NCI-H526 (cell line): ENCODE data around the gene NIPAL3.
A peak's percentile ranks its signal among the peaks of the same experiment; 100 is the strongest.
"Not testable (repeated sequence)": the region's sequence is repeated elsewhere in the genome, so short reads cannot be mapped to it uniquely, and the experiment has no call there.

ENCODE experiments used
- DNase-seq, 2 experiments: peaks; one replicate each; lab custom pipeline; 2025; lab: John Stamatoyannopoulos, UW

The NIPAL3 gene

DNA sequence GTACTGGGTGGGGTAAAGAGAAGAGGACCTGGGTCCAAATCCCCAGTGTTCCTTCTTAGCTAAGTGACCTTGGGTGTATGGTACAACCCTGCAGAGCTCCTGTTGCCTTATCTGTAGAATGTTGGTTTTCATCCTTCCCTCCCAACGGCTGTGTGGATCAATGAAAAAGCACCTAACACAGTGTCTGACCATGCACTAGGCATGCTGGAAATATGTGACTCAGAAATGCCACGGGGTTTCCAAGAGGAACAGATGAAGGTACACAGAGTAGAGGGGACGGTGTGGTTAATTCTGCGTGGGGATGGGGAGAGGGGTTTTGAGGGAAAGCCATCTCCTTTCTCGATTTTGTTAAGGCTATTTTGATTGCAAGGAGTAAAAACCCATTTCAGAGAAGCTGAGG is 8.6 kb downstream of the NIPAL3 start:
- no peak for DNase-seq

DNA sequence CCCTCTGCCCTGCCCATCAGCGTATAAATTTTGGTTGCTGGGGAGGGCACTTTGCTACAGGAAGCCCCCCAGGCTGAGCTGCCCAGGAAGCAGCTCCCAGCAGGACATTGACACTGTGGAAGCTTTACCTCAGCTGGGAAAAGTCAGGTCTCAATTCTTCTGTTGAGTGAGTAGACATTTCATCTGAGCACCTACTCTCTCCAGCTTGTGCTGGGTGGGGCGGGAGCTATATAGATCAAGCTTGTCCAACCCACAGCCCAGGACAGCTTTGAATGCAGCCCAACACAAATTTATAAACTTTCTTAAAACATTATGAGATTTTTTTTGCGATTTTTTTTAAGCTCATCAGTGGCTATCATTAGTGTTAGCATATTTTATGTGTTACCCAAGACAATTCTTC is 9.4 kb downstream of the NIPAL3 start:
- DNase-seq = no peak

DNA sequence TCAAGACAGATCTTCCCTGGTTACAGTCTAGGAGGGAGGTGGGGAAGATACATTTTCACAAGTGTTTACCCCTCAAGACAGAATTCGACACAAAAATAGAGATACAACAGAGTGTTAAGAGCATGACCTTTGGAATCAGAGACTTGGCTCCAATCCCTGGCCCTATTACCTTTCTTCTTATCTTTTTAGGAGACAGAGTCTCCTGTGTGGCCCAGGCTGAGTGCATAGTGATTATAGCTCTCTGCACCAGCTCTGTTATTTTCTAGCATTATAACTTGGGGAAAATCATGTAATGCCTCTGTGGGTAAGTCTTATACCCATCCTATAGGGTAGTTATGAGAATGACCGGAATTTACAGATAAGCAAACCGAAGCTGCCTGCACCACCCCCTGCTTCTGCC is 9.8 kb downstream of the NIPAL3 start:
- no peak for DNase-seq

DNA sequence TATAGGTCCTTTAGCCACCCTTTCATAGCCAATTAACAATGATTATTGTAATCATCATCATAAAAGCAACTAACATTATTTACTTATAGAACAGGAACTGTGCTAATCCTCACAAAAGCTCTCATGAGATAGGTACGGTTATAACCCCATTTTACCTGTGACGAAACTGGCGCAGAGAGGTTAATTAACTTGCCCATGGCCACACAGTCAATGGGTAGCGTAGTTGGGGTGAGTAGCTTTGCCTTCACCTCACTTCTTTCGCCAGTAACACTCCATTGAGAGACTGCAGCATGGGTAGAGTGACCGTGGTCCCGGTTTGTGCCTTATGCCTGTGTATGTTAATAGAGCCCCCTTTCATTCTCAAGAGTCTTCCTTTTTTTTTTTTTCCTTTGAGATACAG is 10.3 kb downstream of the NIPAL3 start:
- DNase-seq = no peak

DNA sequence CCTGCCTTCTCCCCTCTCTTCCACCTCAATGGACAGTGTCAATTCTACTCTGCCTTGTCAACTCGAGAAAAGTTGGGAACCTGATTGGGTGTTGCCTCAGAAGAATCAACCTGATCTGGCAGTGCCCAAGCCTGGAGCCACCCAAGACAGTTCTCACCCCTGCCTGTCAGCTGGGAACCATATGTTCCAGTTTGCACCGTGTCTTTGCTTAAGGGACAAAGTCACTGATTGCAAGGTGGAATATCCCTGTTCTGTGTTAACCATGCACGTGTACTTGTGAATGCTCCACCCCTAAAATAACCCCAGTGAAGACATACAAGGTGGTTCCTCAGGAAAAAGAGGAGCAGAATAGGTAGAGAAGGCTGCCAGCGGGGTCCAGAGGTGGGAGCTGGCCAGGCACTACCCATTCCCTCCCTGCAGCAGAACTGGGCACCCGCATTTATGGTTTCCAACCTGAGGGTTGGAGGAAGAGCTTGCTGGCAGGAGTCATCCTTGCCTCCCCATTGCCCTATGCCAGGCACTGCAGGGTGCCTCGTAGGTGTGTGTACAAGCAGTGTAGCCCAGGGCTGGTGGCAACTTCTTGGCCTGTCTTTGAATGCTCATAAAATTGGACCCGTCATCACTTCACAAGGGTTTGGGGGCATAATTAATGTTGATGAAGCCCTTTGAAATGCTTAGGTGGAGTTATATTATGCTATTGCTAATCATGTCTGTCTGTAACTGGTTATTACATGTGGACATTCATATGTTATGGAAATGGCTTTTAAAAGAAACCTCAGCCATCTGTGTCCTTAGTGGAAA is 11.3 kb downstream of the NIPAL3 start:
- no peak for DNase-seq

DNA sequence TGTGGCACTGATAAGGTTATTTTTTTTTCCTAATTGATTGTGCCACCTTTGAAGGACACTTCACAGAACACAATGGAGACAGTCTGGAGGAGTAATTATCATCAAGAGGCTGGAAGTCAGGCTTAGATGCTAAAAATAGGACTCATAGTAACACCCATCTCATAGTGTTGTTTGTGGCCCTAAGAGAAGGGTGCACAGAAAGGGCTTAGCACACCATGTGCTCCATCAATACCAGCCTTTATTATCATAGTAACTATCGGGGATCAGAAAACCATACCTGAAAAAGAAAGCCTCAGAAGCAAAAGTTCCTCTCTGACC is 11.9 kb downstream of the NIPAL3 start:
- no peak for DNase-seq

DNA sequence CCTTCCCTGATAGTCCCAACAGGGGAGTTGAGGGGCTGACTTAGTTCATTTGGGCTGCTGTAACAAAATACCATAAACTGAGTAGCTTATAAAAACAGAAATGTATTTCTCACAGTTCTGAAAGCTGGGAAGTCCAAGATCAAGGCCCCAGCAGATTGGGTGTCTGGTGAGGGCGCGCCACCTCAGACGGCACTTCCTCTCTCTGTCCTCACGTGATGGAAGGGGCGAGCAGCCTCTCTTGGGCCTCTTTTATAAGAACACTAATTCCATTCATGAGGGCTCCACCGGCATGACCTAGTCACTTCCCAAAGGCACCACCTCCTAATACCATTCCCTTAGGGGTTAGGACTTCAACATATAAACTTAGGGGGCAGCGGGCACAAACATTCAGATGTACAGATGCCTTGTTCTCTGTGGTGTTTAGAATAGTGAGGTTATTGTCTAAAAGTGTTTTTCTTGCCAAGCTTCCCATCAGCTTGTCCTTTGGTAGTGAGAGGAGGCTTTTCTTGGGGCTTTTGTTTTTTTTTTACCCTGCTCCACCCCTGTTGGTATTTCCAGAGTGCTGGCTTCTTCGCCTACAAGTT is 20.3 kb downstream of the NIPAL3 start:
- DNase-seq = no peak

DNA sequence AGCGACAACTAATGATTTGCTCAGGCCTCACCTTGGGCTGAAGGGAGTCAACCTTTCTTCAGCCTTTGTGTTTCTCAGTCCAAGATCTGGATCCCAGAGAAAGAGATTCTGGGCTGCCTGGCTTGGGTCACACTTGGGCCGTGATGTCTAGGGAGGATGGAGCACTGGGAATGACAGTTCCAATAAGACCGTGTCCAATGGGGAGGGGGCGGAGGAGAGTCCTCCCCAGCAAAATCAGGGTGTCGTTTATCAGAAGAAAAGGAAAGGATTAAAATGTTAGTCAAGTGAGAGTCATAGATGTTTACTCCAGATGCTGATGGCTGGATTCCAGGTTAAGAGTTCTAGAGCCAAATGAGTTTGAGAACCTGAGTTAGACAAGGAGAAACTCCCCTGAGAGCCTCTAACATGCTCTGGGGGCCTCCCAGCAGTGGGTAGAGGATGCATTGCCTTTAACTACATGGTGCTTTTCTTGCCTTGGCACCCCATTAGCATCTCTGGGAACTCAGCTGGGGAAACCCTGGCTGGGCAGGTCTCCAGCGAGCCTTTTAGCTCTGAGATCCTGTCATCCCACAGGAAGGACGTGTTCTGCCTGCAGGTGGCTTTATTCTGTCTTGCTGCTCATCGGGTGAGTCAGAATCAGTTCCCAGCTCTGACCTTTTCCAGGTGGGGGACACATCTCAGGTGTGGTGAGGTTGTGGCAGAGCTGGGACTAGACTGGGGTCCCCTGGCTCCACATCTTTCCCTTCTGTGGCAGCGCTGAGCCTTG is 22.2 kb downstream of the NIPAL3 start:
- no peak for DNase-seq

DNA sequence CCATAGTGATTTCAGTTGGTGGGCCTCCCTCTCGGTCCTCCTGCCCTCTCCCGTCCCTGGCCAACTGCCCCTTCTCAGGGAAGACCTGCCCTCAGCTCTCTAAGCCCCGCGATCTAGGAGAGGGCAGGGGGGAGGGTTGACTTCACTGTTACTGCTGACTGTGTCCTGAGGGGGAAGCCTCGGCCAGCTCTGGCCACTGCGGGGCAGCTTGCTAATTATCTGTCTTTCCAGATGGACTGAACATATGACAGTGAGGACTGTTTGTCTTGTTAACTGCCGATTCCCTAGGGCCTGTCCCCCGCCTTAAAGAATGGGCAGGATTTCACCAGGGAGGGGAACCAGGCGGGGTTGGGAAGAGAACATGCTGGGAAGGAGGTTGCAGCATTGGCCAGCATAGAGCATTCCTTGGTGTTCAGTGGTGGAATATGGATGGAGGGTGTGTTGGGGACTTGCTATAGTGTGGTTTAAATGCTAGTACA is 22.9 kb downstream of the NIPAL3 start:
- DNase-seq = peak in 1 of 2 experiments; percentile 6

DNA sequence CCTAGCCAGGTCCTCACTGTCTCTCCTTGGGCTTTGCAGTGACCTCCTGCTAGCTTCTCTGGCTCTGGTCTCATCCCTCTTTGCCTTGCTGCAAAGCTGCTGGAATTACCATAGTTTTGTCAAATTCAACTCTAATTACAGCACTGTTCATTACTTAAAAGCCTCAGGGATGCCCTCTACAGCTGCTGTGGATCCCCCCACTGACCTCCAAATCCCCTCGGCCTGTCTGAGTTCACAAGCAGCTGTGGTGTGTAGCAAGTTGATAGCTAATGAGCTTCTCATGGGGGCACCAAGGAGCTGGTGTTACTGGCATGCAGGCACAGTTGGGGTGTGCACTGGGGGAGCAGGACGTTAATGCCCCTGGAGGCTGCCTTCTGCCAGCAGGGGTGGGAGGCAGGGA is 24.8 kb downstream of the NIPAL3 start:
- no peak for DNase-seq

DNA sequence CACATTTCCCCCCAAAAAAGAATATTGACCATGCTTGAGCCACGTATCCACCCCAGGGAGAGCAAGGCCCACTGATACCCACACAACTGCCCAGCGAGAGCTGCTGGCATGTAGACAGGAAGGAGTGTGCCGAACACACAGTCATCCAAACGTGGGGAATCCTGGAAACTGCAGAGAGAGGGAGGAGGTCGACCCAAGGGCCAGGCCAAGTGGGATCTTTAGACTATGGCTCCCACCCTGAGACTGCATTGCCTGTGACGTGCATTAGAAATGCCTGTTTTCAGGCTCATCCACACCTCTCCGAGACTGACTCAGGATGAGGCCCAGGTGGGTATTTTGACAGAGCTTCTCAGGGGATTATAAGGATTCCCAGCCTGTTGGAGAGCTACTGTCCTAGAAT is 25.9 kb downstream of the NIPAL3 start:
- DNase-seq = no peak

DNA sequence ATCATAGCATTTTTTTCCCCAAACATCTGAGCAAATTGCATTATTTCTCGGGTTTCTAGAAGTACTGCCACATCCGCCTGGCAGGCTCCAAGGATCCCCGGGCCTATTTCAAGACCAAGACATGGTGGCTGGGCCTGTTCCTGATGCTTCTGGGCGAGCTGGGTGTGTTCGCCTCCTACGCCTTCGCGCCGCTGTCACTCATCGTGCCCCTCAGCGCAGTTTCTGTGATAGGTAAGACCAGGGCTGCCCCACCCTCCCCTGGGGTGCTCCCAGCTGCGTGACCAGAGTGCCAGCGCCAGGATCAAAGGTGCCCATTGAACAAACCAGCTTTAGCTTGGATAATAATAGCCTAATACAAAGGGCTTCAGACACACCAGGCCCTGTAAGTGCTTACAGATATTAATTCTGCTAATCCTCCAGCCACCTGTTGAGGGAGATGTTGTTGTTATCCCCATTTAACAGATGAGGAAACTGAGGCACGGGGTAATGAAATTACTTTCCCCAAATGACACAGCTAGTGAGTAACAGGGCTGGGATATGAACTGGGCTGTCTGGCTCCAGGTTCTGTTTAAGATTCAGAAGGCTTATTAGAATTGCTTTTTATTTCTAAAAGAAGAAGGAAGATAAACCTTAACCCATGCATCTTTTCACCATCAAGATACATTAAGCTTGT is 26.5 kb downstream of the NIPAL3 start:
- no peak for DNase-seq

DNA sequence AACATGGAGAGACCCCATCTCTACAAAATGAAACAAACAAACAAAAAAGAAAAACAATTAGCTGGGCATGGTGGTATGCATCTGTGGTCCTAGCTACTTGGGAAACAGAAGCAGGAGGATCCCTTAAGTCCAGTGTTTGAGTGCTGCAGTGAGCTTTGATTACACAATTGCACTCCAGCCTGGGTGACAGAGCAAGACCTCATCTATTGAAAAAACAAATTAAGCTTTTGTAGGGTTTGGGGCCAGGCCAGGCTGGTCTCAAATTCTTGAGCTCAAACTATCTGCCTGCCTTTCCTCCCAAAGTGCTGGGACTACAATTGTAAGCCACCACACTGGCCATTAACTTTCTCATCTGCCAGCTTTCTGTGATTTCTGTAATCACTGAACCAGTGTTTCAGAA is 27.2 kb downstream of the NIPAL3 start:
- DNase-seq = no peak

DNA sequence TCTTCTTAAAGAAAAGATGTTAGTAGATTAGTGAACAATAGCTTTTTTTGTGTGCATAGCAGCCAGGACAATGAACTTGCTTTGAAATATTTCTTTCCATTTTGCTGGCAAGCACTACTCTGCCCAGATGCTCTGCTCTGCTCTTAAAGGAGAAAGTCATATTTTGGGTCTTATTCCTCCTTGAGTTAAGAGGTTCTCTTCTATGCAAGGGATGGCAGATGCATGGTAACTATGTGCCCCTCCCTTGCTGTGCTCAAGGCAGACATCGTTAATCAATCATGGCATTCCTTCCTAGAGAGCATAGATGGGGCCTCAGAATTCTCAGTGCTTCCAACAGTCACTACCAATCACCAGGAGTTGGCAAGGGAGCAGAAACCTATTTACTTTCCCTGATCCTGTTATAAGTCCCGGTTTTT is 27.6 kb downstream of the NIPAL3 start:
- no peak for DNase-seq

DNA sequence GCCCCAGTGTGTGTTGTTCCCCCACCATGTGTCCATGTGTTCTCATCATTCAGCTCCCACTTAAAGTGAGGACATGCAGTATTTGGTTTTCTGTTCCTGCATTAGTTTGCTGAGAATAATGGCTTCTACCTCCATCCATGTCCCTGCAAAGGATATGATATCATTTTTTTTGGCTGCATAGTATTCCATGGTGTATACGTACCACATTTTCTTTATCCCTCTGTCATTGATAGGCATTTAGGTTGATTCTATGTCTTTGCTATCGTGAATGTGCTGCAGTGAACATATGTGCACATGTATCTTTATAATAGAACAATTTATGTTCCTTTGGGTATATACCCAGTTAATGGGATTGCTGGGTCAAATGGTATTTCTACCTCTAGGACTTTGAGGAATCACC is 30.8 kb downstream of the NIPAL3 start:
- not testable (repeated sequence) for DNase-seq

DNA sequence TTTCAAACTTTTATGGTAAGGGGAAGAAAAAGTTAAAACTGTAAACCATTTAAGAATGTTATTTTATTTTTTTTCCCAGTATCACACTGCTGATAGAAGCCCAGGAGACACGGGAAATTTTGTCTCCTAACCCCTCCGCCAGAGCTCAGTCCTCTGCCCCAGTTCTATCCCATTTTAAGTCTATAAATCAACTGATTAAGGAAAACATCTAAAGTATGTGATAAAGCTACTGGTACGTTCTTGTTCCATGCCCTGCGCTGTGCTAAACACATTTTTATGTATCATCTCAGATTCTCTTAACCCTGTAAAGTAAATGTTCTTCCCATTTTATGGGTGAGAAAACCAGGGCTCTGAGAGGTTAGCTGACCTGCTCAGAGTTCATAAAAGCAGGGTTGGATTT is 34.7 kb downstream of the NIPAL3 start:
- DNase-seq = no peak

DNA sequence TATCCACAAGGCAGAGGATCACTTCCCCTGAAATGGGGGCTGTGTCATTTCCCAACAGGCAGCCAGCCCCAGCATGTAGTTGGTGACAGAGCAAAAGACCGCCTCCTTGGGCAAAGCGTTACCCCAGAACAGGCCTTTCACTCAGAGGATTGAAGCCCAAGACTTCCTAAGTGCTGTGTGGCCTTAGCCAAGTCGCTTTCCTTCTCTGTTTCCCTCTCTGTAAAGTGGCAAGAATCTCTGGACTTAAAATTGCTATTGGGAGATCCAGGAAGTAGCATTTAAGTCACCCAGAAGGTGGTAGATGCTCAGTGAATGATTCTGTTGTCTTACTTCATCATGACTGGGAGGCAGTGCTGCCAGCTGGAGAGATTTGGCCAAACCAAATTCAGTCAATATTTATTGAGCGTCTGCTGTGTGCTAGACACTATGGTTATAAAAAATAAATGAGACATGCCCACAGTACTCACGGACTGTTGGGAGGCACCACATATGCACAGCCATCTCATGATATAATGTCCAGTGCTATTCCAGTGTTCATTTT is 35.3 kb downstream of the NIPAL3 start:
- no peak for DNase-seq

DNA sequence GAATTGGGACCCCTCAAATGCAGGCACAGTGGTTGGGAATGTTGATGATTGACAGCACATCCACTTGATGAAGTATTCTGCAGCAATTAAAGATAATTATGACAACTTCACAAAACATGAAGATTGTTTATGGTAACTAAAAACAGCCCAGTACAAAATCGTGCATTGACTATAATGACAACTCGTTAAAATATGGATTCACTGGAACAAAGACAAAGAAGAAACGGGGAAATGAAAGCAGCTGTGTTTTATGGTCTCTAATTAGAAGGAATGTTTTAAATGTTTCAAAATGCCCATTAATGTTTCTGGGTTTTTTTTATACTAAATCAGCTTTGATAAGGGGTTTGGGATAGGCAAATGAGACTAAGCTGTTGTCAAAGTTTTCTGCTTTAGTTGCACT is 36.1 kb downstream of the NIPAL3 start:
- no peak for DNase-seq

DNA sequence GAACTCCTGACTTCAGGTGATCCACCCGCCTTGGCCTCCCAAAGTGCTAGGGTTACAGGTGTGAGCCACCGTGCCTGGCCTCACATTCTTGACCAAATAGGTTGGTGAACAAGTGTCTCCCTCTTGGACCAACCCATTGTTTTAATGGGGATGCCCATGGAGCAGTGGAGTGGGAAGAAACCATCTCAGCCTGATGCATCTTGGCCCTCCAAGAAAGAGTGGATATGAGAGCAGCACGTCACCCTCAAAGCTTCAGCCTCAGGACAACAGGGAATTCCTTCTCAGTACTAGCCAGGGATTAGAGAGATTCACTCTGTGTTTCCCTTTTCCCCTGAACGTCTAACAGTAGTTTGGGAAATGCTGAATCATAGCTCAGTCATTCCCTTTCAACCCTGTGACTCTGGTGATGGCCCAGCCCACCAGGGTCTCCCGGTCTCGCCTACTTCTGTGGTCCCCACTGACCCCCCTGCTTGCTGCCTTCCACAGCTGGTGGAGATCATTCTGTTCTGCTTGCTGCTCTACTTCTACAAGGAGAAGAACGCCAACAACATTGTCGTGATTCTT is 37.4 kb downstream of the NIPAL3 start:
- DNase-seq = no peak

DNA sequence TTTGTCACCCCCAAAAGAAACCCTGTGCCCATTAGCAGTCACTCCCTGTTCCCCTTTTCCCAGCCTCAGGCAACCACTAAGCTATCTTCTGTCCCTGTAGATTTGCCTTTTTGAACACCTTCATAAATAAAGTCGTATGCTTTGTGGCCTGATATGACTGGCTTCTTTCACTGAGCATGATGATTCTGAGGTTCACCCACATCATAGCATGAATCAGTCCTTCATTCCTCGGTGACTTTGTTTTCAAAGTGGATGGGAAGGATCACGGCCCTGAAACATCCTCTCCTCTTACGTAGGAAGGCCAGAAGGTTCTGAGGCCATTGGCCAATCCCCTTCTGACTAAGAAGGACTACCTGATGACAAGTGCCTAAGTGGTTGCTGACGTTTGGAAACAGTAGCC is 39.1 kb downstream of the NIPAL3 start:
- DNase-seq = no peak

DNA sequence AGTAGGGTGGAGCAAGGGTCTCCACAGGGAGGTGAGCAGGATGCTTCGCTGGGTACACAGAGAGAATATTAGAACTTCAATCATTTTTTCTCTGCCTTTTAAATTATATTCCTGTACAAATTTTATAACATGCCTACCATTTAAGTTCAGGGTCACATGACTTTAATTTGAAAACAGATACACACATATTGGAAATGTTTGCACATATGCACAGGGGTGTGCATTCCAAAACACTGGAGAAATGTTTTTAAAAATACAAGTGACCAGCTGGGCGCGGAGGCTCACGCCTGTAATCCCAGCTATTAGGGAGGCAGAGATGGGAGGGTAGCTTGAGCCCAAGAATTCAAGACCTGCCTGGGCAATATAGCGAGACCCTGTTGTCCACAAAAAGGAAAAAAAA is 39.7 kb downstream of the NIPAL3 start:
- DNase-seq = no peak

DNA sequence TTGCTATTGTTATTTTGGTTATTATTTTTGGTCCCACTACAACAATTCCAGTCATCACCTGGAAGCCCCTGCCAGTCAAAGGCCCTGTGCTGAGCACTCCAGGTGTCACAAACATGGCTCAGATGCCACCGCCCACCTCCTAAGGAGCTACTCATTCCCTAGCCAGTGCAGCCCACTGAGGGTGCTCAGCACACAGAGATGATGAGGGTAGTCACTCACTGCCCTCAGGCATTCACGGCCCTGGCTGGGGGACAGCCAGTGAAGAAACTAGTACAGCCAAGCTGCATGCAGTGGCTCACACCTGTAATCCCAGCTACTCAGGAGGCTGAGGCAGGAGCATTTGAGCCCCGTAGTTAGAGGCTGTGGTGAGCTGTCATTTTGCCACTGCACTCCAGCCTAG is 42.3 kb downstream of the NIPAL3 start:
- no peak for DNase-seq
